Measurements from ENCODE around the gene CDC27.

DNA sequence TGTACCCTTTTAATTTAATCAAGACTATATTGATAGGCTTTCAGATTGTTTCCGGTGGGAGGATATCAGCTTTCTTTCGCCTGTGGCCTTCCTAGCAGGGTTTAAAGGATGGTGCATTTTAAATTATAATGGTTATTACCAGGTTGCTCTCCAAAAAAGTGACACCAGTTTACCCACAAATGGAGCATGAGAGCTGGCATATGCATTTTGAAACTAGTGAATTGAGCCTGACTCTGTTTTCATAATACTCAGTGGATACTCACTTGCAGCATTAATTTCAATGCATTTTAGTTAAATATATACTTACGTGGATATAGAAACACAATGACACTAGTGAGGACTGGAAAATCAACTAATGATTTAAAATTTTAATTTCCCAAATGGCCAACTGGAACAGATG, 25.8 kb upstream of the CDC27 start:
- no peak for TF ChIP-seq POLR2AphosphoS5 (IDR thresholded peaks at IDR 0.05; ENCODE audit: insufficient read depth, low read depth, low read length)
- TF ChIP-seq, protein P1, sequence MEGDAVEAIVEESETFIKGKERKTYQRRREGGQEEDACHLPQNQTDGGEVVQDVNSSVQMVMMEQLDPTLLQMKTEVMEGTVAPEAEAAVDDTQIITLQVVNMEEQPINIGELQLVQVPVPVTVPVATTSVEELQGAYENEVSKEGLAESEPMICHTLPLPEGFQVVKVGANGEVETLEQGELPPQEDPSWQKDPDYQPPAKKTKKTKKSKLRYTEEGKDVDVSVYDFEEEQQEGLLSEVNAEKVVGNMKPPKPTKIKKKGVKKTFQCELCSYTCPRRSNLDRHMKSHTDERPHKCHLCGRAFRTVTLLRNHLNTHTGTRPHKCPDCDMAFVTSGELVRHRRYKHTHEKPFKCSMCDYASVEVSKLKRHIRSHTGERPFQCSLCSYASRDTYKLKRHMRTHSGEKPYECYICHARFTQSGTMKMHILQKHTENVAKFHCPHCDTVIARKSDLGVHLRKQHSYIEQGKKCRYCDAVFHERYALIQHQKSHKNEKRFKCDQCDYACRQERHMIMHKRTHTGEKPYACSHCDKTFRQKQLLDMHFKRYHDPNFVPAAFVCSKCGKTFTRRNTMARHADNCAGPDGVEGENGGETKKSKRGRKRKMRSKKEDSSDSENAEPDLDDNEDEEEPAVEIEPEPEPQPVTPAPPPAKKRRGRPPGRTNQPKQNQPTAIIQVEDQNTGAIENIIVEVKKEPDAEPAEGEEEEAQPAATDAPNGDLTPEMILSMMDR (IDR thresholded peaks at IDR 0.05; ENCODE audit: extremely low read depth in 1 of 2, insufficient read depth in 1 of 2, low read depth in 1 of 2, low read length in 2 of 2) = no peak
